Head of caudate nucleus (tissue), 42 donors: Measurements from ENCODE around the gene TMED7.
A peak's percentile ranks its signal among the peaks of the same experiment; 100 is the strongest.

Experiments used
- DNase-seq, 42 donors: peaks; one replicate each; pipeline versions ENCODE4 v3.0.0 to v3.0.0-alpha.2; 2020 to 2021; ENCODE audit warnings: mixed read lengths in 7 of 42
- intact Hi-C: fragments of 100-400 bp; cut with DNase I; formaldehyde crosslinking; loops from one replicate; pipeline ENCODE4 v1.15.0; 2022

Gene TMED7

GRCh38 chr5:115634343-115635132 is 8.7 kb upstream of the TMED7 start:
- DNase-seq, result peak; percentile 81 to 97 (median 92)
- intact Hi-C loops, result no loop called here

- intact Hi-C loops, result loop anchor here (5.0 kb wide), 1 partner anchor 212 kb away; the partner anchor contains the start of genes AP3S1 and ATG12
- no peak for DNase-seq
These were observed 4.1 kb upstream of the TMED7 start for GRCh38 chr5:115629903-115630302.

GRCh38 chr5:115627295-115627865 is 1.5 kb upstream of the TMED7 start:
- DNase-seq, result no peak
- intact Hi-C loops, result loop anchor here (5.0 kb wide), 1 partner anchor 215 kb away; the partner anchor contains the start of genes AP3S1 and ATG12

- intact Hi-C loops, result loop anchor here (5.0 kb wide), 1 partner anchor 216 kb away; the partner anchor contains the start of genes AP3S1 and ATG12
- DNase-seq, result no peak
These were observed 598 bp upstream of the TMED7 start for GRCh38 chr5:115626445-115626823.

DNA sequence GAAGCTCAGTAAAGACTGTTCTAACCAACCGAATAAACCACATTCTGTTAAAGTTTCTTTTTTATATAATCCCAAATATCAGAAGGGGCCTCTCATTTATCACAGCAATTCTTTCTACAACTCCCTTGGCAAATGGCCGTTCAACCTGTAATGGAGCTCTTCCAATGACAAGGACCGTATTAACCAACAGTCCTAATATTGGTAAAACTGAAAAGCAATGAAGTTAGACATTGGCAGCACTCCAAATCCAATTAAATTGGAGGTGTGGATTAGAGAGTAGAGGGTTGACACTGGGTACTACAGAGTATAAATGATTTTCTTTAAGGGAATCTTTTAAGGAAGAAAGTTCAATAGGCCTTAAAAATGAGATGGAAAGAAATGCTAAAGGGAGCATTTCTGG is 842 bp downstream of the TMED7 start:
- intact Hi-C loops, result loop anchor here (5.0 kb wide), 2 partner anchors 83 to 217 kb away; partner anchors contain the start of genes AP3S1, ATG12 and FEM1C

GRCh38 chr5:115623658-115624057 is 2.2 kb downstream of the TMED7 start:
- DNase-seq, result no peak
- intact Hi-C loops, result loop anchor here (5.0 kb wide), 1 partner anchor 81 kb away; the partner anchor contains the start of gene FEM1C

More for the DNA sequence above, 842 bp downstream of the TMED7 start:
- DNase-seq, result no peak

DNA sequence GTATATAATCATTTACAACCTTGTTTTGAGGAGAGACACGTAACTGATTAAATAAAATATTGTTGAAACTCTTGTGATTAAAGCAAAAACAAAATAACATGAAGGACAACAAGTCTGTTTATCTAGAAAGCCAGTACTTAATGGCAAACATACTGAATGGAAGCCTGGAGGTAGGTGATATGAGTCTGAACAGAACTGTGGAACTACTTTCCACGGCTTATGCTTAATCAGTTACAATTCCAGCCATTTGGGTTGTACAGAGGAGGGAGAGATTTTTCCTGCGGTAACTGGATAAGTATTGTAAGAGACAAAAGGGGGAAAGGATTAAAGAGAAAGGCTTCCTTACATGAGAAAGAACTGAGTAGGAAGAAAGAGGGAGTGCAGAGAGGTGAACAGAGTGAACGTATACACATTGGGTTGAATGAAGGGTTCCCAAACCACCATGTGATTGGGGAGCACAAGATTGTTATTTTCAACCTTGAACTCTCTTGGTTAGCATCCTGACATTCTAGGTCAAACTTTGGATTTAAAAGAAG is 4.4 kb downstream of the TMED7 start:
- no peak for DNase-seq
- intact Hi-C loops, result loop anchor here (5.0 kb wide), 1 partner anchor 79 kb away; the partner anchor contains the start of gene FEM1C

DNA sequence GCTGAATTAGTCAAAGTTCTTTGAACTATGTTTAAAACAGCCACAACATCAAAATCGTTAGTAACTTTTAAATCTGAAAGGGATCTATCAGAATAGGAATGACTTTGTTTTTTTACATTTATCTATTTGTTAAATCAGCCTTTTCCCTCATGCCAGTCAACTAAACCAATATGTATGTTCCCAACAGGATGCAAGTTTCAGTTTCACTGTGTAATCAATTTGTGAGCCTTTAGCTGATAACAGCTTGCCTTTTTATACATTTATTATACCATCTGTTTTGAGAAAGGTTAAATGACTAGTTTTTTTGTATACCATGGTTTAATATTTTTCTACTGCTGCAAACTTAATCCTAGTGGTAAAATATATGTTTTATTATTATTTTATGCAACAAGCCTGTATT is 8.9 kb downstream of the TMED7 start:
- DNase-seq, result no peak
- intact Hi-C loops, result no loop called here

- intact Hi-C loops, result no loop called here
- DNase-seq, result no peak
These were observed 9.4 kb downstream of the TMED7 start for GRCh38 chr5:115616472-115616871.

GRCh38 chr5:115611873-115612272 is 14.0 kb downstream of the TMED7 start:
- no peak for DNase-seq
- intact Hi-C loops, result no loop called here

DNA sequence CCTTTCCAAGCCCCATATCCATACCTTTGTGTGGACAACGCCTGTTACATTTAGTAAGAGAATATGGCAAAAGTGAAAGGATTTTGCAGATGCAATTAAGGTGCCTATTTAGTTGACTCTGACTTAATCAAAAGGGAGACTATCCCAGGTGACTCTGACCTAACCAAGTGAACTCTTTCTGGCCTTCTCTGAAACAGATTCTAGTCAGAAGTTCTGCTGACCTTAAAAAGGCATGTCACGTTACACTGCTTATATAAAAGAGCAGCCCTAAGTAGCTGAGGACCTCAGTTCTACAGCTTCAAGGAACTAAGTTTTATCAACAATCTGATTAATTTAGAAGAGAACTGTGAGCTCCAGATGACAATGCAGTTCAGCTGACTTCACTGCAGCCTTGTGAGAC is 17.9 kb downstream of the TMED7 start:
- intact Hi-C loops, result no loop called here
- no peak for DNase-seq

DNA sequence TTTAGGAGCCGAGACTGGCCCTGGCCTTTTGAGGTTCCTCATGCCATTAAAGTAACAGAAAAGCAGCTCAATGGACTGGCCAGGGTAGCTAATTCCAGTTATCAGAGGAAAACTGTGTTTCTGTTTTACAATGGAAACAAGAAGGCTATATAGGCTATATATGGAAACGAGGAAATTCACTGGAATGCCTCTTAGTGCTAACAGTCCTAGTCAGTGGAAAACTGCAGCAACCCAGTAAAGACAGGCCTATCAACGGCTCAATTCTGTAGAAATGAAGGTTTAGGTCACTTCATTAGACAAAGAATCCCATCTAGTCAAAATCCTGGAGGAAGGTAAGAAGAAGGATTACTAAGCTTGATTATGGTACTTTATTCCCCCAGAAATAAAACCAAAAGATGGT is 20.4 kb downstream of the TMED7 start:
- DNase-seq, result no peak
- intact Hi-C loops, result no loop called here

GRCh38 chr5:115602591-115603125 is 23.2 kb downstream of the TMED7 start:
- DNase-seq, result peak in 1 of 42 donors; percentile 16
- intact Hi-C loops, result no loop called here

GRCh38 chr5:115601701-115602590 is 23.9 kb downstream of the TMED7 start, which contains the start of gene TICAM2:
TSS of gene TICAM2 (minus strand) at chr5:115602479. CDS start at chr5:115581256, 21,223 bp downstream.
- peak; percentile 53 to 88 (median 78) for DNase-seq
- intact Hi-C loops, result no loop called here

DNA sequence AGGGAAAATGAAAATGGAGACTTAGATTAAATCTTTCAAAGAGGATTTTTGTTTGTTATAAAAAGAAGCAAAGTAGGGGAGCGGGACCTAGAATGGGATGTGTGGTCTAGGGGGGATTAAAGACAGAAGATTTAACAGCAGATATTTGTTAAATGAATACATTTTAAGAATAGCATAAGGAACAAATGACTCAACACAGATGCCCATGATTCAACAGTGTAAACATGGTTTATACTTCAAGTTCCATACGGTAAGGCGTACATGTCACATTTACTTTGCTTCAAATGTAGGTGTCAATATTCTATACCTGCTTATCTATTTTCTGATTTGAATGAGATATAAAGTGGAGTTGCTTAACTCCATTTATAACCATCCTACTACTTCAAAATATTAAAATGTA is 25.1 kb downstream of the TMED7 start:
- DNase-seq, result no peak
- intact Hi-C loops, result no loop called here

DNA sequence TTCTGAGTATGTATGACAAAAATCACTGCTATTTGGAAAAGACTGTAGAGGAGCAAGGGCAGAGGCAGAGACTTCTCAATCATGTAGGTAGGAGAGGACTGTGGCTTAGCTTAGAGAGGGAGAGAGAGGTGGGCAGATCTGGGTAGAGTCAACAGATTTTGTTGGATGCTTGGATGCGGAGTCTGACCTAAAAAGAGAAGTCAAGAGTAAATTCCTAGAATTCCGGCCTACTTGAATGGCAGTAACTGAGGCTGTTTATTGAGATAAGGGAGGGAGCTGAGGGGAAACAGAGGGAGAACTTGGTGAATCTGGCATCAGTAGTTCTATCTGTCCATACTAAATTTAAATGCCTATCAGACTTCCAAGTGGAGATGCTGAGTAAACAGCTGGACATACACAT is 25.9 kb downstream of the TMED7 start:
- intact Hi-C loops, result no loop called here
- no peak for DNase-seq

DNA sequence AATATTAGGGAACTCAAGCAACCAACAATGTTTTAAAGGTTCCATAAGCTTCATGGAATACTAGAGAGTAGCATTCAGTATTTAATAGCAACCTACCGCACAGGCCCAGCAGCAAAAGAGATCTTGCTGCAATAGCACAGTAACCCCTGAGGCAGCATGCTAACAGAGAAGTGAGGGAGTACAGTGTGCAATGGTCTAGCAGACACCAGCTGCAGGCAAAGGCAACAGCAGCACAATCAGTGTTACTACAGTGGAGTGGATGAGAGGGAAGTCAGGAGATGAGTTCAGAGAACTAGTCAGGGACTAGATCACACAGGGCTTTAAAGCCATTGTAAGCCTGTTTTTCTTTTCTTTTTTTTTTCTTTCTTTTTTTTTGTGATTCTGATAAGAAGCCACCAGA is 26.3 kb downstream of the TMED7 start:
- intact Hi-C loops, result no loop called here
- peak in 29 of 42 donors; percentile 15 to 66 (median 35) for DNase-seq

- intact Hi-C loops, result no loop called here
- no peak for DNase-seq
These were observed 31.4 kb downstream of the TMED7 start for GRCh38 chr5:115594128-115595047.
